RWPE2 (cell line): ENCODE data around the gene NINJ2.

ENCODE experiments used
- ATAC-seq: fragments of 200-7000 bp; cut with Tn5 transposase; 3 replicates; pipeline ENCODE4 v1.9.1; 2021; ENCODE audit warnings: low read depth
- DNase-seq: peaks from one replicate; pipeline ENCODE4 v3.0.0-alpha.2; 2020; ENCODE audit warnings: low spot score
- H3K27ac ChIP-seq: fragments of 450-650 bp; 2 replicates; pipeline ENCODE4 v1.5.1; 2017; ENCODE audit warnings: mild to moderate bottlenecking; ENCODE audit not compliant: poor library complexity, severe bottlenecking
- H3K27me3 ChIP-seq: fragments of 250-450 bp; sonication (Bioruptor Pico); 2 replicates; pipeline ENCODE4 v1.5.1; 2021; ENCODE audit warnings: mild to moderate bottlenecking, moderate library complexity; ENCODE audit not compliant: insufficient read depth, poor library complexity, severe bottlenecking
- H3K36me3 ChIP-seq: fragments of 250-450 bp; sonication (Bioruptor Pico); 2 replicates; pipeline ENCODE4 v1.5.1; 2020; ENCODE audit warnings: low read depth, mild to moderate bottlenecking, moderate library complexity
- H3K4me1 ChIP-seq: fragments of 250-450 bp; sonication (Bioruptor Pico); 2 replicates; pipeline ENCODE4 v1.5.1; 2021; ENCODE audit warnings: mild to moderate bottlenecking, moderate library complexity; ENCODE audit not compliant: insufficient read depth, poor library complexity, severe bottlenecking
- H3K4me3 ChIP-seq: fragments of 250-450 bp; sonication (Bioruptor Pico); 2 replicates; pipeline ENCODE4 v1.5.1; 2021; ENCODE audit warnings: mild to moderate bottlenecking, moderate library complexity; ENCODE audit not compliant: severe bottlenecking
- H3K9me3 ChIP-seq: fragments of 250-450 bp; sonication (Bioruptor Pico); 2 replicates; pipeline ENCODE4 v1.5.1; 2021; ENCODE audit warnings: mild to moderate bottlenecking, moderate library complexity; ENCODE audit not compliant: severe bottlenecking
- CTCF ChIP-seq: fragments of 450-650 bp; IDR thresholded peaks from one replicate; pipeline ENCODE4 v1.5.1; 2017; ENCODE audit warnings: mild to moderate bottlenecking, moderate library complexity; ENCODE audit not compliant: poor library complexity, severe bottlenecking

NINJ2 gene

GRCh38 chr12:645563-646071 is 17.6 kb downstream of the NINJ2 start:
- no peak for ATAC-seq

GRCh38 chr12:644818-645552 is 18.3 kb downstream of the NINJ2 start:
- H3K9me3 ChIP-seq: no peaks in the 10 kb centered on the region
- no peak overlapping the region for H3K4me3 ChIP-seq
- H3K4me1 ChIP-seq: peaks cover 10% of the 10 kb centered on the region

More at GRCh38 chr12:645563-646071, 17.6 kb downstream of the NINJ2 start:
- H3K36me3 ChIP-seq: no peaks in the 10 kb centered on the region
- no peak for DNase-seq
- TF ChIP-seq CTCF: no peak
- no peaks in the 10 kb centered on the region for H3K27me3 ChIP-seq
- H3K4me1 ChIP-seq: peaks cover 10% of the 10 kb centered on the region
- no peak overlapping the region for H3K4me3 ChIP-seq
- no peaks in the 10 kb centered on the region for H3K9me3 ChIP-seq
- H3K27ac ChIP-seq: no peak overlapping the region

GRCh38 chr12:644303-644639 is 19.0 kb downstream of the NINJ2 start:
- DNase-seq (no peak), ATAC-seq (no peak)
- Histone ChIP-seq H3K27me3 (no peaks in the 10 kb centered on the region), H3K36me3 (no peaks in the 10 kb centered on the region), H3K4me3 (no peak overlapping the region), H3K9me3 (no peaks in the 10 kb centered on the region), H3K27ac (no peak overlapping the region), H3K4me1 (peaks cover 10% of the 10 kb centered on the region)
- no peak for TF ChIP-seq CTCF

More at GRCh38 chr12:644818-645552, 18.3 kb downstream of the NINJ2 start:
- no peak overlapping the region for H3K27ac ChIP-seq
- no peak for TF ChIP-seq CTCF
- ATAC-seq: no peak
- no peak for DNase-seq
- H3K27me3 ChIP-seq: no peaks in the 10 kb centered on the region
- no peaks in the 10 kb centered on the region for H3K36me3 ChIP-seq

- no peaks in the 10 kb centered on the region for H3K9me3 ChIP-seq
- no peak for TF ChIP-seq CTCF
These were observed 19.6 kb downstream of the NINJ2 start for GRCh38 chr12:643475-644302.

More at GRCh38 chr12:643475-644302, 19.6 kb downstream of the NINJ2 start:
- ATAC-seq (no peak), DNase-seq (no peak)
- Histone ChIP-seq H3K4me3 (peak overlapping the region; percentile 41), H3K4me1 (peaks cover 10% of the 10 kb centered on the region), H3K36me3 (no peaks in the 10 kb centered on the region), H3K27ac (peak overlapping the region; percentile 53), H3K27me3 (no peaks in the 10 kb centered on the region)
